Measurements from ENCODE around the gene DRD3. TPM values are rescaled to one million over a fixed set of nuclear protein-coding genes. Genes with fewer than 3 reads are reported as not detected.
A peak's percentile ranks its signal among the peaks of the same experiment; 100 is the strongest.

DRD3 gene
- total and polyA plus RNA-seq, 3 donors from 2014 or later: 0.37 to 0.94 (median 0.39) TPM

DNA sequence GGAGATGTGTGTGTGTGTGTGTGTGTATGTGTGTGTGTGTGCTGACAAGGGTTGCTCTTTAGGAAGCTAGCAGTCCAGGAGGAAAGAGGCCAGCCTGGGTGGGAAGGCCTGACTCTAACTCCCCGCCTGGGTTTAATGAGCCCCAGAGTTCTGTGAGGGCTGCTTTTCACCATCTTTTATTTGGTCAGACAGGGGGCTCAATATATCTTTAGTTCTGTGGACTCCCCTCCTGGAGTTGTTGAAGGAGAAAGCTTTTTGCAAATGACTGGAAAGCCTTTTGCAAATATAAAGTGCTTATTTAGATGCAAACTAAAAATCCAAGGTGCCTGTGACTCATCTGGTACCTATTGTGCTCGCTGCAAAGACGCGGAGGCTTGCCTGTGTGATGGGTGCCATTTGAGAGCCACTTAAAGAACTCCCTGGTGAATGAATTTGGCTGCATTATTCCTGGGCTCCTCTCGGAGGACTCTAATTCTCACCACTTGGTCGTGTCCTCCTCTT lies 24.5 kb downstream of the DRD3 start:
- H3K4me1 ChIP-seq: no peaks in the 10 kb centered on the region
- WGBS, 2 donors: 63% methylated on average over 6 of the region's 6 CpGs
- H3K36me3 ChIP-seq (ENCODE audit: low read depth, missing control alignments): no peaks in the 10 kb centered on the region
- TF ChIP-seq, protein P1, sequence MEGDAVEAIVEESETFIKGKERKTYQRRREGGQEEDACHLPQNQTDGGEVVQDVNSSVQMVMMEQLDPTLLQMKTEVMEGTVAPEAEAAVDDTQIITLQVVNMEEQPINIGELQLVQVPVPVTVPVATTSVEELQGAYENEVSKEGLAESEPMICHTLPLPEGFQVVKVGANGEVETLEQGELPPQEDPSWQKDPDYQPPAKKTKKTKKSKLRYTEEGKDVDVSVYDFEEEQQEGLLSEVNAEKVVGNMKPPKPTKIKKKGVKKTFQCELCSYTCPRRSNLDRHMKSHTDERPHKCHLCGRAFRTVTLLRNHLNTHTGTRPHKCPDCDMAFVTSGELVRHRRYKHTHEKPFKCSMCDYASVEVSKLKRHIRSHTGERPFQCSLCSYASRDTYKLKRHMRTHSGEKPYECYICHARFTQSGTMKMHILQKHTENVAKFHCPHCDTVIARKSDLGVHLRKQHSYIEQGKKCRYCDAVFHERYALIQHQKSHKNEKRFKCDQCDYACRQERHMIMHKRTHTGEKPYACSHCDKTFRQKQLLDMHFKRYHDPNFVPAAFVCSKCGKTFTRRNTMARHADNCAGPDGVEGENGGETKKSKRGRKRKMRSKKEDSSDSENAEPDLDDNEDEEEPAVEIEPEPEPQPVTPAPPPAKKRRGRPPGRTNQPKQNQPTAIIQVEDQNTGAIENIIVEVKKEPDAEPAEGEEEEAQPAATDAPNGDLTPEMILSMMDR (IDR thresholded peaks at IDR 0.05): no peak
- TF ChIP-seq POLR2A (IDR thresholded peaks at IDR 0.05): no peak
- no peaks in the 10 kb centered on the region for H3K27me3 ChIP-seq
- H3K9me3 ChIP-seq: no peaks in the 10 kb centered on the region
- H3K27ac ChIP-seq: no peak overlapping the region
- no peak for DNase-seq
- H3K4me3 ChIP-seq: no peak overlapping the region
- intact Hi-C loops (cut with DNase I; ENCODE audit: low total_unique reads): no loop called here

DNA sequence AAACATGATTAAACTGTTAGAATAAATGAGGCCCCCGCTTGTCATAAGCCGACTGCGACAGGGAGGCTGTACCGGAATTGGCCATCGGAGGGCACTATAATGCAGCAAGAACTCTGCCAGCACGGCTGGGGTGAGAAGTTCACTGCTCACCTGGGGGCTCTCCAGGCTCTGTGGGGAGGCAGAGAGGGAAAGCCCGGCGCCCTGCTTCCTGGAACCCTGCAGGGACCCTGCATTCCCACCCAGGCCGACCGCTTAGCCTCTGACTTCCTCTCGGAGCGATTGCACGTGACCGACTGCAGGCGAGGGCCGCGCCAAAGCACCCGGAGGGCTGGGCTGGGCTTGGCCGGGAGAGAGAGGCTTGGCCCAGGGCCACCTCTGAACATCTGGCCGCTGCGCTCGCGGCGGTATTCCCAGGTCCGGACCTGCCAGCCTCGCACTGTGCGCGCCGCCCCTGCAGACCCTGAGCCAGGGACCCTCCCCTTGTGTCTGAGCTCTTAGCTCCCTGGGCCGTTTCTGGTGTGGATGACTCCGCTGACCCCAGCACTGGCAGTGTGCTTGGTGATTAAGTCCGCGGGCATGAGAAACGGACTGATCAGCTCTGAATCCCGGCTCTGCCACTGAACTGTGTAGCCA lies 26.2 kb downstream of the DRD3 start:
- Histone ChIP-seq H3K36me3 (ENCODE audit: low read depth, missing control alignments) (no peaks in the 10 kb centered on the region), H3K27ac (no peak overlapping the region), H3K4me1 (no peaks in the 10 kb centered on the region), H3K27me3 (no peaks in the 10 kb centered on the region), H3K9me3 (no peaks in the 10 kb centered on the region), H3K4me3 (peak overlapping the region; percentile 55 to 68)
- intact Hi-C loops (cut with DNase I; ENCODE audit: low total_unique reads): no loop called here
- TF ChIP-seq, protein P1 (IDR thresholded peaks at IDR 0.05): peak; percentile 80 to 87 (median 84)
- TF ChIP-seq POLR2A (IDR thresholded peaks at IDR 0.05): no peak
- 1% methylated on average over 26 to 30 of the region's 35 CpGs for WGBS, 2 donors
- DNase-seq: peak; percentile 88

DNA sequence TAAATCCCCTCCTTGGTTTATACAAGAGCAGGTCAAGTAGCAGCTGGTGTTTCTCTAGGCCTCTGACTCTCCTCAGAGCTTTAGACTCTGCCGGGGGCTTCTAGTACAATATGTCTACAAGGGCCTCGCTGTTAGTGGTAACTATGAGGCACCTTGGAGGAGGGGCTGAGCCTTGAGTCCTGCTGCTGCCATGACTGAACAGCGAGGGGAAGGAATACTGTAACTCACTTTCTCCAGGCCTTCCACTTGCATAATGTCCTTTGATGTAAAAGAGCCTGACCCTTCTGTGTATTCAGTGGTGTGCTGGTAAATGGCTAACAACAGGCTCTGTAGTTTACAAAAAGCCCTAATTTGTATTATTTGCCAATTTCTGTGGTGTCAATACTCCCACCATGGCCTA lies 27.8 kb downstream of the DRD3 start:
- 83 to 85% methylated on average over 3 of the region's 3 CpGs for WGBS, 2 donors

DNA sequence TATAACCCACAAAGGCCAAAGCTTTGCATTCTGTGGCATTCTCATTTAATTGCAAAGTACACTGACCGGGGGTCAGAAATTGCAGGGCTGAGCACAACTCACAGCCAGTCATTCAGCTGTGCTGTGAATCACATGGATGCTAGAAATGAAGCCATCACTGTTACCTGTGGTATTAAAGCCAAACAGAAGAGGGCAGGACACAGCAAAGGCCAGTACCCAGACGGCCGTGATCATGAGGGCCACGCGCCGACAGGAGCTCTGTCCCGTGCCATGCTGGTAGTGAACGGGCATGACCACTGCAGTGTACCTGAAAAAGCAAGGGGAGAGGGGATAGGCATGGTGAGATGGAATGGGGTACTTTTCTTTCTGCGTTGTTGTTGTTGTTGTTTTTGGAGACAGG lies 31.6 kb downstream of the DRD3 start:
- TF ChIP-seq, protein P1 (IDR thresholded peaks at IDR 0.05): no peak
- no peak for TF ChIP-seq POLR2A (IDR thresholded peaks at IDR 0.05)
- intact Hi-C loops (cut with DNase I; ENCODE audit: low total_unique reads): no loop called here
- WGBS, 2 donors: 78 to 85% methylated on average over 8 to 9 of the region's 9 CpGs
- H3K27ac ChIP-seq: no peak overlapping the region
- DNase-seq: no peak
- H3K36me3 ChIP-seq (ENCODE audit: low read depth, missing control alignments): no peaks in the 10 kb centered on the region
- no peak overlapping the region for H3K4me3 ChIP-seq
- no peaks in the 10 kb centered on the region for H3K9me3 ChIP-seq
- no peaks in the 10 kb centered on the region for H3K27me3 ChIP-seq
- H3K4me1 ChIP-seq: no peaks in the 10 kb centered on the region

More for the DNA sequence above, 27.8 kb downstream of the DRD3 start:
- intact Hi-C loops (cut with DNase I; ENCODE audit: low total_unique reads): no loop called here
- H3K27ac ChIP-seq: no peak overlapping the region
- no peaks in the 10 kb centered on the region for H3K27me3 ChIP-seq
- no peaks in the 10 kb centered on the region for H3K9me3 ChIP-seq
- no peaks in the 10 kb centered on the region for H3K36me3 ChIP-seq (ENCODE audit: low read depth, missing control alignments)
- no peak for TF ChIP-seq POLR2A (IDR thresholded peaks at IDR 0.05)
- TF ChIP-seq, protein P1 (IDR thresholded peaks at IDR 0.05): no peak
- no peak overlapping the region for H3K4me3 ChIP-seq
- no peak for DNase-seq
- no peaks in the 10 kb centered on the region for H3K4me1 ChIP-seq
